Esophagus muscularis mucosa (tissue), 4 donors: Measurements from ENCODE around the gene MESP2. TPM values are rescaled to one million over a fixed set of nuclear protein-coding genes. Genes with fewer than 3 reads are reported as not detected.

ENCODE experiments used
- DNase-seq: peaks from one replicate; pipeline ENCODE4 v3.0.0-alpha.2; 2017; ENCODE audit errors: extremely low spot score
- H3K27ac ChIP-seq, 4 donors: fragments of 200-600 bp; sonication (generic); replicated peaks in 1 of 4; 1 replicate in 3 of 4; 2 replicates in 1 of 4; pipeline ENCODE4 v1.5.1; 2016 to 2019; ENCODE audit warnings: mild to moderate bottlenecking in 1 of 4
- H3K27me3 ChIP-seq, 4 donors: fragments of 200-600 bp; sonication (generic); one replicate each; pipeline versions ENCODE4 v1.5.1 to v1.6.0; 2016 to 2019
- H3K36me3 ChIP-seq, 4 donors: fragments of 200-600 bp; sonication (generic); one replicate each; pipeline ENCODE4 v1.5.1; 2016 to 2019
- H3K4me1 ChIP-seq, 4 donors: fragments of 200-600 bp; sonication (generic); one replicate each; pipeline ENCODE4 v1.5.1; 2016 to 2019
- H3K4me3 ChIP-seq, 4 donors: fragments of 200-600 bp; sonication (generic); 1 replicate in 2 of 4; 2 replicates in 2 of 4; pipeline ENCODE4 v1.5.1; 2016 to 2019; ENCODE audit warnings: mild to moderate bottlenecking in 4 of 4, moderate library complexity in 1 of 4
- H3K9me3 ChIP-seq, 4 donors: fragments of 200-600 bp; sonication (generic); 1 replicate in 3 of 4; 2 replicates in 1 of 4; pipeline ENCODE4 v1.5.1; 2016 to 2019
- CTCF ChIP-seq, 3 experiments: fragments of 200-600 bp in 2 of 3; fragments of 450-650 bp in 1 of 3; sonication (generic) in 2 of 3; IDR thresholded peaks; one replicate each; pipeline ENCODE4 v1.5.1; 2017 to 2019; ENCODE audit warnings: antibody characterized with exemption in 3 of 3, mild to moderate bottlenecking in 2 of 3, moderate library complexity in 1 of 3
- EP300 ChIP-seq: sonication (generic); formaldehyde crosslinking; IDR thresholded peaks from one replicate; pipeline ENCODE4 v1.6.1; 2017; ENCODE audit warnings: antibody characterized with exemption
- POLR2A ChIP-seq: fragments of 450-650 bp; IDR thresholded peaks from one replicate; pipeline ENCODE4 v1.6.1; 2017; ENCODE audit warnings: antibody characterized with exemption, moderate library complexity, mild to moderate bottlenecking, low read depth
- POLR2AphosphoS5 ChIP-seq, 2 donors: sonication (generic); formaldehyde crosslinking; IDR thresholded peaks; one replicate each; pipeline ENCODE4 v1.6.1; 2017; ENCODE audit warnings: antibody characterized with exemption in 2 of 2
- WGBS: methylation state at CpG from one replicate; pipeline ENCODE4 v1.1.5; 2018; 5-methylcytosine and 5-hydroxymethylcytosine counted together
- intact Hi-C: fragments of 100-400 bp; cut with DNase I; formaldehyde crosslinking; loops from one replicate; pipeline ENCODE4 v1.15.1; 2023
- total RNA-seq, 4 donors: library from RNA; depleted of rRNA; stranded (reverse); fragments of >200 nt; gene quantifications; one replicate each; pipeline versions ENCODE4 v1.1.0 to v1.2.1, GENCODE V29; 2016

The MESP2 gene
- total RNA-seq, 4 donors from 2014 or later, result not detected

GRCh38 chr15:89790661-89791060 is 14.5 kb downstream of the MESP2 start:
- Histone ChIP-seq H3K36me3 (no peaks in the 10 kb centered on the region), H3K27ac (no peak overlapping the region), H3K4me3 (no peak overlapping the region), H3K9me3 (peaks cover 0 to 14% (median 5%) of the 10 kb centered on the region in 4 donors), H3K27me3 (no peaks in the 10 kb centered on the region), H3K4me1 (peaks cover 0 to 4% (median 0%) of the 10 kb centered on the region in 4 donors)
- TF ChIP-seq POLR2A (no peak), POLR2AphosphoS5 (IDR thresholded peaks at IDR 0.05) (no peak), EP300 (no peak), CTCF (IDR thresholded peaks at IDR 0.05) (no peak)
- WGBS, result 87% methylated on average over 16 of the region's 16 CpGs
- no peak for DNase-seq
- intact Hi-C loops, result no loop called here

DNA sequence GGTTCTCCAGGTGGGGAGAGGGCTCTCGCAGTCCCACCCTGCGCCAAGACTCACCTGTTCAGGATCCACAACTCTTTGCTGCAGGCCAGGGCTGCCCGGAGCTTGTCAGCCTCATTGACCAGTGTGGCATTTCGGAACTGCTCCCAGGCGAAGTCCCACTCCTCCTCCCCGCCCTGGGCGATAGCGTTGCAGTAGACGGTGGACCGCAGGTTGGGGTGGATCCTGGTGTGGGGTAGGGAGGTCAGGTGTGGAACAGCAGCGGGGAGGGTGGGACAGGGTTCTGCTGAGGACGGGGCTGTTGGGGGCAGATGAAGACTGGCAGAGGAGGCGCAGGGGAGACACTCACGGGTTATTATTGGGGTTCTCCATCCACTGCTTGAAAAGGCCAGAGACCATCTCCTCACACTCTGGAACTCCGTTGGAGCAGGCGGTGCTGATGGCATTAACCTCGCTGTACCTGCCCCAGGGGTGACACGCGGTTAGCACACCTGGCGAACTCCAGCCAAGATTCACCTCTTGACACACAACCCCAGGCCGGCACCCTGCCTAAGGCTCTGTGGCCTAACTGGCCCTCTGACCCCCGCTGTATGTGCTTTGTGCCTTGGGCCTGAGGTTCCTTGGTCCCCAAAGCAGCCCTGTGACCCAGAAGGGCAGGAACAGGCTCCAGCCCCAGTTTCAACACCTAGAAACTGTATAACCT is 16.1 kb downstream of the MESP2 start:
- TF ChIP-seq EP300, result no peak
- no peak for TF ChIP-seq CTCF (IDR thresholded peaks at IDR 0.05)
- TF ChIP-seq POLR2AphosphoS5 (IDR thresholded peaks at IDR 0.05), result no peak
- no peak for TF ChIP-seq POLR2A
- Histone ChIP-seq H3K4me1 (peaks cover 0 to 4% (median 0%) of the 10 kb centered on the region in 4 donors), H3K9me3 (peaks cover 0 to 14% (median 4%) of the 10 kb centered on the region in 4 donors), H3K27me3 (no peaks in the 10 kb centered on the region), H3K4me3 (no peak overlapping the region), H3K27ac (no peak overlapping the region), H3K36me3 (peaks cover 0 to 3% (median 0%) of the 10 kb centered on the region in 4 donors)
- 90% methylated on average over 20 of the region's 22 CpGs for WGBS
- no peak for DNase-seq
- intact Hi-C loops, result no loop called here

- intact Hi-C loops, result no loop called here
- H3K36me3 ChIP-seq, result peaks cover 0 to 3% (median 0%) of the 10 kb centered on the region in 4 donors
- 49% methylated on average over 5 of the region's 5 CpGs for WGBS
Measured at GRCh38 chr15:89794627-89795241, 18.6 kb downstream of the MESP2 start.

GRCh38 chr15:89795996-89796395 is 19.9 kb downstream of the MESP2 start:
- Histone ChIP-seq H3K4me3 (no peak overlapping the region), H3K36me3 (peaks cover 0 to 3% (median 0%) of the 10 kb centered on the region in 4 donors), H3K4me1 (peaks cover 0 to 4% (median 0%) of the 10 kb centered on the region in 4 donors), H3K9me3 (no peaks in the 10 kb centered on the region), H3K27me3 (peaks cover 0 to 4% (median 0%) of the 10 kb centered on the region in 4 donors), H3K27ac (no peak overlapping the region)
- no peak for DNase-seq
- TF ChIP-seq POLR2AphosphoS5 (IDR thresholded peaks at IDR 0.05) (no peak), EP300 (no peak), CTCF (IDR thresholded peaks at IDR 0.05) (no peak), POLR2A (no peak)
- intact Hi-C loops, result no loop called here

More at GRCh38 chr15:89794627-89795241, 18.6 kb downstream of the MESP2 start:
- DNase-seq, result no peak
- Histone ChIP-seq H3K27ac (no peak overlapping the region), H3K4me3 (no peak overlapping the region), H3K27me3 (no peaks in the 10 kb centered on the region), H3K4me1 (peaks cover 0 to 4% (median 0%) of the 10 kb centered on the region in 4 donors), H3K9me3 (no peaks in the 10 kb centered on the region)
- TF ChIP-seq EP300 (no peak), CTCF (IDR thresholded peaks at IDR 0.05) (no peak), POLR2A (no peak), POLR2AphosphoS5 (IDR thresholded peaks at IDR 0.05) (no peak)
